HG03575 (cell line): ENCODE measurements around the gene MKRN2OS.

Source experiments
- ATAC-seq: cut with Tn5 transposase; IDR thresholded peaks from one replicate; pipeline ENCODE4 v1.9.1; 2021; ENCODE audit not compliant: unreplicated experiment, insufficient number of reproducible peaks, low FRiP score; ENCODE audit errors: extremely low read depth

MKRN2OS gene

DNA sequence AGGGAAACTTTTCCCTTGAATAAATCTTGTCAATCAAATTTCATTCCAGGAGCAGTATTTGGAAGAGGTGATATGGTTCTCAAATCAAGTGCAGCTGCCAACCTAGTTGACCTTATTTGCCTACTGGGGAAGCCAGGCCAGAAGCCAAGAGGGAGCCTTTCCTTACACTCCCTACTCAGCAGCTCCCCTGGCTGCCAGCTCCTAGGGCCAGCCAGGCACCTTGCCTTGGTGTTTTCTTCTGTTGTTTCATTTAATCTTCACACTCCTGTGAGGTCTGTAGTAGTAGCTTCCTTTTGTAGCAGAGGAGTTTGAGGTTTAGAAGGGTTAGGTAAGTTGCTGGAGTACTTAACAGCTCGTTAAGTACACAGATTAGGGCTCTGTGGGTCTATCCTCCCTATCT is 22.6 kb downstream of the MKRN2OS start:
- no peak for ATAC-seq

DNA sequence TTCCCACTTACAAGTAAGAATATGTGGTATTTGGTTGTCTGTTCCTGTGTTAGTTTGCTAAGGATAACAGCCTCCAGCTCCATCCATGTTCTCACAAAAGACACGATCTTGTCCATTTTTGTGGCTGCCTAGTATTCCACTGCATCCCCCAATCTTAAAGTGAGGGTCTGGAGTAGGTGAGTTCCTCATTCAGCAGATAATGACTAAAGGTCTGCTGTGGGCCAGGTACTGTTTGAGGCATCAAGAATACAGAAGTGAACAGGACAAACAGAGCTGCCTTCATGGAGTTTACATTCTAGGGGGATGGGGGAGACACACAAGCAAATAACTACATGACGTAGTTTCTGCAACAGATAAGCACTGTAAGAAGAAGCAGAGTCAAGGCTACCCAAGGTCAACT is 24.3 kb downstream of the MKRN2OS start:
- ATAC-seq, result no peak

DNA sequence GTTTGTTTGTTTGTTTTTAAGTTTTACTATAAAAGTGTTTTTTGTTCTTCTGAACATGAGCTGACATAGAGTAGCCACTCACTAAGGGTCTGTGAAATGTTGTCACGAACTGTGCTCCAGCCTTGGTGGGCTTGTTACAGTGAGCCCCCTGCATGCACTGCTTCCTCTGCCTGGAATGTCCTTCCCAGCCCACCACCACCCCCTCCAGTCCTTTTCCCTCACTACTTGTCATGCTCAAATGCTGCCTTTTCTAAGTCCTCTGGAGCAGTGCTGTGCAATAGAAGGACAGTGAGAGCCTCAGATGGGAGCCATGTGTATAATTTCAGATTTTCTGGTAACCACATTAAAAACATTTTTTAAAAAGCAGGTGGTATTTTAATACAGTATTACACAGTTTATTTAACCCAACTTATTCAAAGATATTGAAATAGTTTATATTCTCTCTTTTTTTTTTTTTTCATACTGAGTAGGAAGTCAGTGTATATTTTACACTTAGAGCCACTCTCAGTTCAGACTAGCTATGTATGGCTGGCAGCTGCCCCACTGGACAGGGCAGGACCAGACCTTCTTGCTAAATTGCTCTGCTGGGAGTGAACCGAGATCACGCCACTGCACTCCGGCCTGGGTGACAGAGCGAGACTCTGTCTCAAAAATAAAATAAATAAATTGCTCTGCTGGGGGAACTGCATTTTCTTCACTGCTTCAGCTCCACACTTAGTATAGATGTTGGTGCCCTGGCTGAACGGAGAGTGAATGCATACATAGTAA is 26.9 kb downstream of the MKRN2OS start:
- no peak for ATAC-seq

DNA sequence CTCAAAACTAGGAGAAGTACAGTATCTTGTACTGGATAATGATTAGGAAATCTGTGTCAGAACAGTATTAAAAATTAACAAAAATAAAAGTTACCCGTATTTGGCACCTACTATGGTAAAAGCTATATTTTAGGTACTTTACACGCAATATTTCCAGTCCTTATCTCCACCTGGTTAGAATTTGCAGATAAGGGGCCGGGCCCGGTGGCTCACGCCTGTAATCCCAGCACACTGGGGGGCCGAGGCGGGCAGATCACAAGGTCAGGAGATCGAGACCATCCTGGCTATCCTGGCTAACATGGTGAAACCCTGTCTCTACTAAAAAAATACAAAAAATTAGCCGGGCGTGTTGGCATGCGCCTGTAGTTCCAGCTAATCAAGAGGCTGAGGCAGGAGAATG is 28.4 kb downstream of the MKRN2OS start:
- no peak for ATAC-seq

DNA sequence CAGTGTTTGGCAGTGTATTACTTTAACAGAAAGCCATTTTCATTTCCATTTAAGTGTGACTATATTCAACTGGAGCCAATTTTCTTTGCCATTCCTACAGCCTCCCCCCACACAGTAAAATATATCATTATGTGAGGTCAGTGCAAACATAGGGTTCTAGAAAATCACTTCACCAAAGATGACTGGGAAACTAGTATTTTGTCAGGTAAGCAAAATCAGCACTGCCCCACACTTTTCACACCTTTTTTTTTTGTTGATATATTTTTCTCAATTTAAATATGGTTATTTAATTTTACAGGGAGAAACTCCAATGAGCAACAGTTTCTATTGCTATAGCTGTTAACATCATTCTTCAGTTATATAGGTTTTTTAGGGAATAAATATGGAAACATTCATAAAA is 29.7 kb downstream of the MKRN2OS start:
- no peak for ATAC-seq

DNA sequence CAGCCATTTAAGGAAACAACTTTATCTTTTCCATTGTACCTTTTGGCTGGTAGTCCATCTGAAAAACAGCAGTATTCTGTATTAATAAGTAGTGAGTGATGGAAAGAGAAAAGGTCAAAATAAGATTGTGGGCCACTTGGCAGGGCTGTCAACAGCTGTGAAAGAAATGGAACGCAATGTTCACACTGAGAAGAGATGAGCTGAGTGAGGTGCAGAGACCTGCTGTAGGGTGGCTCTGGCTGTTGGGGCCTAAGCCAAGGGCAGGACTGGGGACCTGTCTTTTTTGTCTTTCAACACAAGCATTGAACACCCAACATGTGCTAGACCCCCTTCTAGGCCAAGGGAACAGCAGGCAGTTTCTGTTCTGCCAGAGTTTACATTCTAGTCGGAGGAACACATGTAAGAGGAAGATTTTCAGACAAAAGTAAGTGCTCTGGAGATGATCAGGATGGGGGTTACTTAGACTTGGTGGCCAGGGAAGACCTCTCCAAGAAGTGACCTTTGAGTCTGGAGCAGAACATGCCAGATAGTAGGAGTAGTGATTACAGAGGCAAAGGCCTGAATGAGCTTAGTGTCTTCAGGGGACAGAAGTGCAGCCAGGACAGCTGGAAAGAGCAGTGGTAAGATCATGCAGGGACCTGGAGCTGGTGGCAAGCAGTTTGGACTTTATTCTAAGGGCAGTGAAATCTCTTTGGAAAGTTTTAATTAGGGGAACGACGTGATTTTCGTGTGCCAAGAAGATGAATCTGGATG is 31.4 kb downstream of the MKRN2OS start:
- ATAC-seq, result no peak

DNA sequence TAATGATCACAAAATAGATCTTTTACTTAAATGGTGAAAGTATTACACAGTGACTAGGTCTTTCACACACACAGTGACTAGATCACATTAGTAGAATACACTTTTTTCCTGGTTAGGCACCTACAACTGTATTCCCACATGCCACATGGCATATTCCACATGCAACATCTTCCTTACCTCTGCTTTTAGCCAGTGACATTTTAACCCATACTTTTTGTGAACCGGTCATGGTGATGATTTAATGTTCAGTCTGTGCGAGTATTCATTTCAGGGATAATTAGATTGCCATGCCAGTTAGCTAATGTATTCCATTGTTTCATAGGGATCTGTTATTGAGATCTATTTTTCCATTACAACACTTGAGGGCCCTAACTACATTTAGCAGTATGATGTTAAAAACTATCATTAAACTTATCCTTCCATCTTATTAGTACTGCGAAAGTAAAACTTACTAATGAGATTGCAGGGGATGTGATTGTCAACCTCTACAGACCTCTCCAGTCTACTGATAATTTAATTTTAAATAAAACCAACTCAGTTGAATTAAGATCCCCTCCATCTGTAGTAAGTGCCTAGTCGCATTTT is 32.7 kb downstream of the MKRN2OS start:
- ATAC-seq, result no peak

DNA sequence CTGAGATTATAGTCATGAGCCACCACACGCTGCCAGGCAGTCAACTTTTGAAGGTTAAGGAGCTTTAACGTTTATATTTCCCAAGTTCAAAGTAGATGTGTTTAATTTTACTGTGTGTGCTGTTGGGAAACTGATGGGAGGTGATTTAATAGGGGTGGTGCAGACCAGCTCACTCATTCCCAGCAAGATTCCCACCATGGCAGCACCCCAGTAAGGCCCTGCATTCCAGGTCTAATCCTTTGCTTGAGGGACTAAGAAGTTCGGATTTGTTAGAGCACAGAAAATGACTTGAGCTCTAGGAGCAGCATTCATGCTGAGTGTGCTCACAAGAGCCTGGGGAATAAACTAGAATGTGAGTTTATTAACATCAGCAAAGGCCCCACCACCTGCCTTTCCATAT is 35.8 kb downstream of the MKRN2OS start:
- ATAC-seq, result no peak

DNA sequence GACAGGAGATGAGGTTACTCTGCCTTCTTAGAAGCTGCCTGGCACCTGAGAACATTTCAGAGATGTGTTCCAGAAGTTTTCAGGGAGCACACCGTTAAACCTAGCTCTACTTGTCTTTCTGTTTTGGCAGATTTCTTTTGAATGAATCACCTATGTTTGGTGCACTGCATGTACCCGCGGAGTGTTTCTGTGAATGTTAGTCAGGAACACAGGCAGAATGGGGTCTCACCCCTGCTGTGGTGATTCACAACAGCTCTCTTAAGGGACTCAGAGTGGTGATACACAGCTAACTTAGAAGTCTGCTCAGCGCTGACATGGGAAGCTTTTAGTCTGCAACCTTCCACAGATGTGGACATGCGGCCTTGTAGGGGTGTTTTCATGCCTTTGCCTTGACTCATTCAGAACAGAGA is 37.0 kb downstream of the MKRN2OS start:
- no peak for ATAC-seq

DNA sequence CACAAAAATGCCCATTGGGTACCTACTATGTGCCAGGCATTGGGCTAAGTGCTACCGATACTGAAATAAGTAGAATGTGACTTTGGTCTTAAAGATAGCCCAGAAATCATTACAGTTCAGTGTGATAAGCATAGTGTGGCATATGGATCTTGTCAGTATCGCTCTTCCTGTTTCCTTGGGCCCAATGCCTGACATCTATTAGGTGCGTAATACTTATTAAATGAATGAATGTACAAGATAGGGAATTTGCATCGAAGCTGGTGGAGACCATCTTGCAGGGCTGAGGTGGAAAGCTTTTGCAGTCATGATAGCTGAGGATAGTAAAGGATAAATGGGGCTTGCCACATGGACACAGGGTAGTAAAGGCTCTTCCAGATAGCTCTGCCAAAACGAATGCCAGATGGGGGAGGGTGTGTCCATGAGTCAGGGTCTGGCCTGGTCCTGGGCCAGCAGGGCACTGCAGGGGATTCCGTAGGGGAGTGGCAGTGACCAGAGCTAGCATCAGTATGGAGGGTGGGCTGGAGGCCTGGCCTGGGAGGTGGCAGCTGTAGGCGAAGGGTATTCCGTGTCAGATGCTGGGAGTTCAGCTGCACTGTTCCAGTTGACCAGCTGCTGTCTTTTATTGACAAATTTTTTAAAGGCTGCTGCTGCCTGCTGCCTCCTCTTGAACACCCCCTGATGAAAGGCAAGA is 37.6 kb downstream of the MKRN2OS start:
- ATAC-seq, result no peak

DNA sequence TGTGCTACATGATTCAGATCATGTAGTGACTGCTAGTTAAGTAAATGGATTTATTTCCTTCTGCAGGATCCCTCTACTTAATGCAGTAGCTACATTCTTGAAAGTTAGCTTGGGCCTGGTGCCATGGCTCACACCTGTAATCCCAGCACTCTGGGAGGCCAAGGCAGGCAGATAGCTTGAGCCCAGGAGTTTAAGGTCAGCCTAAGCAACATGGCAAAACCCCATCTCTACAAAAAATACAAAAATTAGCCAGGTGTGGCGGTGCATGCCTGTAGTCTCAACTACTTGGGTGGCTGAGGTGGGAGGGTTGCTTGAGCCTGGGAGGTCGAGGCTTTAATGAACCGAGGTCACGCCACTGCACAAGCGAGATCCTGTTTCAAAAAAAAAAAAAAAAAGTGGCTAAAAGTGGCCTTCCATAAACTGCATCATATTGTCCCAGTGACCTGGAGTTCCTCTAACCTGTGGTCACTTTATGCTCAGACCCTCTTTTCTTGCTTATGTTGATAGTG is 39.0 kb downstream of the MKRN2OS start:
- no peak for ATAC-seq

DNA sequence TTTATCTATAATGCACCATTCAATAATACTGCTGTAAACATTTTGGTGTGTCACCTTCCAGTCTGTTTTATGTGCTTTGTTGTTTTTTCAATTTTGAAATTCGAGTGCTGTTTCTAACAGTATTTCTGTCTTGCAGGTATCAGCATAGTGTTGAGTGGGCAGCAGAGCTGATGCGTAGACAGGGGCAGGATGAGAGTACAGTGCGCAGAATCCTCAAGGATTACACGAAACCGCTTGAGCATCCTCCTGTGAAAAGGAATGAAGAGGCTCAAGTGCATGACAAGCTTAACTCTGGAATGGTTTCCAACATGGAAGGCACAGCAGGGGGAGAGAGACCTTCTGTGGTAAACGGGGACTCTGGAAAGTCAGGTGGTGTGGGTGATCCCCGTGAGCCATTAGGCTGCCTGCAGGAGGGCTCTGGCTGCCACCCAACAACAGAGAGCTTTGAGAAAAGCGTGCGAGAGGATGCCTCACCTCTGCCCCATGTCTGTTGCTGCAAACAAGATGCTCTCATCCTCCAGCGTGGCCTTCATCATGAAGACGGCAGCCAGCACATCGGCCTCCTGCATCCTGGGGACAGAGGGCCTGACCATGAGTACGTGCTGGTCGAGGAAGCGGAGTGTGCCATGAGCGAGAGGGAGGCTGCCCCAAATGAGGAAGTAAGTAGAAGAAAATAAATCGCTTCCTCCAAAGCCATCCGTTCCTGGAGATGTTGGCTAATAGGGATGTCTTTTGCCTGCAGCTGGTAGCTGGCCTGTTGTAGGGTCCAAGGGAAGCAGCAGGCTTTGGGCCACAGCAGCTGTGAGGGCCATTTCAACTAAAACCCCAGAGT is 42.0 kb downstream of the MKRN2OS start:
- no peak for ATAC-seq

DNA sequence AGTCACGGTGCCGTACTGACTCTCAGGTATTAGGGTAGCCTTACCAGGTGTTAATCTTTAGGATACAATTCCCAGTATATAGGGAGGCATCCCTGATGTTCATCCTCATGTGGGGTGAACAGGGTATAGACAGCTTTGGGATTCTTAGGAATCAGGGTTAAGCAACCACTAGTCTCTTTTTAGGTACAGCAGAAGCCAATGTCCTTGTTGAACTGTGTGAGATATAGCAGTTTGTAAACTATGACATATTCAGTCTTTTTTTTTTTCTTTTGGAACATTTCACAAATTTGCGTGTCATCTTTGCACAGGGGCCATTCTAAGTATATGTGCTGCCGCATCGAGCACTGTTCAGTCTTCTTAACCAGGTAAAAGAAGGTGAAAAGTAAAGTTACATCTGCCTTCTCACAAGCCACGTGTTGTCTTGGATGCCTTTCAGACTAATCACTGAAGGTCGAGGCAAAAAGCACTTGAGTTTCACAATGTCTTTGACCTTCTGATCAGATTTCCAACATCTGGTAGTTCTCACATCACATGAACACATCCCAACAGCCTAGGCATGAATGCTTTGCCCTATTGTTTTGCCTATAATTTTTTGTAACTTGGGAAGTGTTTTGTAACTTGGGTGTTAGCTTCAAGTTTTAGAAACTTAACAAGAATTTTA is 43.8 kb downstream of the MKRN2OS start:
- no peak for ATAC-seq

DNA sequence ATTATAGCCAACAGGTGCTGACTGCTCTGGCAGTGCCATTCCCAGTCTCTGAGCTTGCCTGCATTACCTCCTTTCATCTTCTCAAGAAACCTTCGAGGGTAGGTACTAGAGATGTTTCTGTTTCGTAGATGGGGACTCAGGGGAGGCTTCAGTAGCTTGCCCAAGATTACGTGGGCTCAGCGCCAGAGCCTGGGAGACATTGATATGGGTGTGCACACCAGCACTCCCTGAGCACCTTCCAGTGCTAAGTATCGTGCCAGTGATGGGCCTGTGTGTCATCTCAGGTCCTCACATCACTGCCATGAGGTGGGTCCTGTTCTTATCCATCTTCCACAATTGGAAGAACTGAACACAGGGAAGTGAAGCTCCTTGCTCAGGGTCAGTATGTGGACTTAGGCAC is 45.8 kb downstream of the MKRN2OS start:
- no peak for ATAC-seq

DNA sequence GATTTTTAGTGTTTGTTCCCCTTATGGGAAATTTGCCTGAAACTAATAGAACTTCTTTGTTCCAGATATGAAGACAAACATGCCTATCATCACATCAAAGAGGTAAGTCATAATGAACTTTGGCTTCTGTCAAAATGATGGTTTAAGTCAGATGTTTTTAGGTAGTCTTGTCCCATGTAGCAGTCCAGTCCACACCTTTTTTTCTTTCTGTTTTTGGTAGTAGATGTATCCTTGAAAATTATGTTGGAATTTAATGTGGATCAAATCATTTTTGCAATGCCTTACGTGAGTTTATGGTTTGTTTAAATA is 48.9 kb downstream of the MKRN2OS start:
- ATAC-seq, result no peak

DNA sequence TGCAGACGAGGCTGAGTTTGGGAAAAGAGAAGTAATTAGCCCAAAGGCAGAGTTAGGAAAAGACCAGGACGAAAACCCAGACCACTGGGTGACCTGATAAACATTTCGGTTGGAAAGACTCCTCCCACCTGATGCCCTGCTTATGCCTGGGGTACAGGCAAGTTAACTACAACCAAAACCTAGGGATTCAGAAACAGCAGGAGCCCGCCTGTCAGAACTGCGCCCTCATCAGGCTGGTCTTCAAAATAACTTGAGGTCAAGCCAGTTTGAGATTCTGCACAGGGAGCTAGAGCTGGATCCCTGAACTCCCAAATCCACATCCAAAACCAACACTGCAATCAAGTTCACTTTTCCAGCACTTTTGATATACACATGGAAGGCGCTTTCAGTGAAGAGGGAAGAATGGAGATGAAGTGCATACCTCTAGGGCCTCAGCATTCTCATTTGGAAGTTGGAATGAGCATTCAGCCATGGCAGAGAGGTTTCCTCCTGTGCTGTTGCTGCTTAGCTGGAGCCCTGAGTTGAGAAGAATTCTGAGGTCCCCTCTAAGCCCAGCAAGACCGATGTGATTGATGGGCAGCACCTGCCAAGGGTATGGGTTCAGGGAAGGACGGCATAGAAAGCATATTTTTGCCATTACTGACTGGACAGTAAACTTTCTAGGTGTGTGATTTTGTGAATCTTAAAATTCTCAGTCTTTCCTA is 49.4 kb downstream of the MKRN2OS start:
- ATAC-seq, result no peak

DNA sequence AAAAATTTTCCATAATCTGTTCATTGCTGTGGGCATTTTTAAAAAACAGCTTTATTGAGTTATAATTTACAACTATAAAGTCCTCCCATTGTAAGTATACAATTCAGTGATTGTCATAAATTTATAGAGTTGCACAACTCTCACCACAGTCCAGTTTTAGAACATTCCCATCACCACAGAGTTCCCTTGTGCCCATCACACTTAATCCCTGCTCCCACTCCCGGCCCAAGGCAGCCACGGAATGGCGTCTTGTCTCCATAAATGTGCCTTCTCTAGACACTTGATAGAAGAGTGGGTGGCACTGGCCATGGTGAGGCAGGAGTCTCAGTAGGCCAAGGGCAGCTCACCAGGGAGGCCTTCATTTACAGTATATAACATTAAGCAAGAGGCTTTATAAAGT is 54.8 kb downstream of the MKRN2OS start:
- no peak for ATAC-seq

DNA sequence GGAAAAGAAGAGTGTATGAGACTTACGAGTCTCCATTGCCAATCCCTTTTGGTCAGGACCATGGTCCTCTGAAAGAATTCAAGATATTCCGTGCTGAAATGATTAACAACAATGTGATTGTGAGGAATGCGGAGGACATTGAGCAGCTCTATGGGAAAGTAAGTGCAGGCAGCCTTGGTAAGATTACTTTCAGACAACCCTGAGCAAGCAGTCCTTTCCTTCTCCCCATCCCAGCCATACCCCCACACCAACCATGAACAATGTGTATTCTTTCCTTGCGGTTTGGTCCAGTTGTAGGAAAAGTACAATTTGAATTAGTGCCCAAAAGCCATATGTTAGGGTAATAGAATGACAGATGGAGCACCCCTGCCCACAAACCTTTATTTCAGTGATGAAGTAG is 55.5 kb downstream of the MKRN2OS start:
- ATAC-seq, result no peak
